ENCODE measurements around the gene GFAP.

GFAP gene

DNA sequence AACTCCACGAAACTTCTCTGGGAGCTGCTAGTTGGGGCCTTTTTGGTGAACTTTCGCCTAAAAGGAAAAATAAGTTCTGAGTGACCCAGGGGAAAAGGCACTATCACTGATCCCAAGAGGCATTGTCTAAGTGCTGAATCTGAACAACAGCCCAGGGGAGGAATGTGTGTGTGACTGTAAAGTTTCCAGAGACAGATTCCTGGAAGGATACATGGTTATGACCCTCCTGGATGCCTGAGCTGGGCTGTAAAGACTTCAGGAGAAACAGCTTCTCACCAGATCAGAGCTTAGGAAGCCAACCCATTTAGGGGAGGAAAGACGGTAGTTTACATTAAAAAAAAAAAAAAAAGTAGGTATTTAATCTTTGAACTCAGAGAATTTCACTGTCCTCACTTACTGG, 47.5 kb downstream of the GFAP start:
- H3K36me3 ChIP-seq: peaks cover 82% of the 10 kb centered on the region
- H3K4me3 ChIP-seq (ENCODE audit: low read depth, low read length): no peak overlapping the region
- TF ChIP-seq, protein P1, sequence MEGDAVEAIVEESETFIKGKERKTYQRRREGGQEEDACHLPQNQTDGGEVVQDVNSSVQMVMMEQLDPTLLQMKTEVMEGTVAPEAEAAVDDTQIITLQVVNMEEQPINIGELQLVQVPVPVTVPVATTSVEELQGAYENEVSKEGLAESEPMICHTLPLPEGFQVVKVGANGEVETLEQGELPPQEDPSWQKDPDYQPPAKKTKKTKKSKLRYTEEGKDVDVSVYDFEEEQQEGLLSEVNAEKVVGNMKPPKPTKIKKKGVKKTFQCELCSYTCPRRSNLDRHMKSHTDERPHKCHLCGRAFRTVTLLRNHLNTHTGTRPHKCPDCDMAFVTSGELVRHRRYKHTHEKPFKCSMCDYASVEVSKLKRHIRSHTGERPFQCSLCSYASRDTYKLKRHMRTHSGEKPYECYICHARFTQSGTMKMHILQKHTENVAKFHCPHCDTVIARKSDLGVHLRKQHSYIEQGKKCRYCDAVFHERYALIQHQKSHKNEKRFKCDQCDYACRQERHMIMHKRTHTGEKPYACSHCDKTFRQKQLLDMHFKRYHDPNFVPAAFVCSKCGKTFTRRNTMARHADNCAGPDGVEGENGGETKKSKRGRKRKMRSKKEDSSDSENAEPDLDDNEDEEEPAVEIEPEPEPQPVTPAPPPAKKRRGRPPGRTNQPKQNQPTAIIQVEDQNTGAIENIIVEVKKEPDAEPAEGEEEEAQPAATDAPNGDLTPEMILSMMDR (IDR thresholded peaks at IDR 0.05; ENCODE audit: low read depth, low read length): no peak

DNA sequence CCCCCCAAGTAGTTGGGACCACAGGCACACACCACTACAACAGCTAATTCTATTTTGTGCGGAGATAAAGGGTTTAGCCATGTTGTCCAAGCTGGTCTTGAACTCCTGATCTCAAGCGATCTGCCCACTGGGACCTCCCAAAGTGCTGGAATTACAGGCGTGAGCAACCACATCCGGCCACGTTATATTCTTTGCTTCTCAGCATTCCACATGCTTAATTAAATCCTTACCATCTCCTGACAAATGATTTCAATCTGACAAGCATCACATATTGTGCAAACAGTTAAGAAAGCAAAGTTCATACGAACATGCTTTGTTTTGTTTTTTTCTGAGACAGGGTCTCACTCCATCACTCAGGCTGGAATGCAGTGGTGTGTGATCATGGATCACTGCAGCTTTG, 49.4 kb downstream of the GFAP start:
- H3K9me3 ChIP-seq (ENCODE audit: severe bottlenecking): no peaks in the 10 kb centered on the region
- H3K27ac ChIP-seq: no peak overlapping the region
- peaks cover 78% of the 10 kb centered on the region for H3K36me3 ChIP-seq
- DNase-seq: no peak
- no peaks in the 10 kb centered on the region for H3K27me3 ChIP-seq (ENCODE audit: insufficient read depth, low read depth, severe bottlenecking)
- TF ChIP-seq, protein P1 (IDR thresholded peaks at IDR 0.05; ENCODE audit: low read depth, low read length): no peak
- H3K4me3 ChIP-seq (ENCODE audit: low read depth, low read length): no peak overlapping the region

More for the DNA sequence above, 47.5 kb downstream of the GFAP start:
- no peaks in the 10 kb centered on the region for H3K27me3 ChIP-seq (ENCODE audit: insufficient read depth, low read depth, severe bottlenecking)
- H3K9me3 ChIP-seq (ENCODE audit: severe bottlenecking): no peaks in the 10 kb centered on the region
- DNase-seq: no peak
- no peak overlapping the region for H3K27ac ChIP-seq

- TF ChIP-seq, protein P1 (IDR thresholded peaks at IDR 0.05; ENCODE audit: low read depth, low read length): peak; percentile 81
- H3K36me3 ChIP-seq: peaks cover 80% of the 10 kb centered on the region
- H3K27ac ChIP-seq: no peak overlapping the region
- no peak overlapping the region for H3K4me3 ChIP-seq (ENCODE audit: low read depth, low read length)
- peak; percentile 81 for DNase-seq
- H3K9me3 ChIP-seq (ENCODE audit: severe bottlenecking): no peaks in the 10 kb centered on the region
- no peaks in the 10 kb centered on the region for H3K27me3 ChIP-seq (ENCODE audit: insufficient read depth, low read depth, severe bottlenecking)
These were observed 50.1 kb downstream of the GFAP start for GRCh38 chr17:44865231-44865660.

- peaks cover 80% of the 10 kb centered on the region for H3K36me3 ChIP-seq
- H3K27me3 ChIP-seq (ENCODE audit: insufficient read depth, low read depth, severe bottlenecking): no peaks in the 10 kb centered on the region
- no peak overlapping the region for H3K27ac ChIP-seq
- H3K4me3 ChIP-seq (ENCODE audit: low read depth, low read length): no peak overlapping the region
- DNase-seq: no peak
- TF ChIP-seq, protein P1 (IDR thresholded peaks at IDR 0.05; ENCODE audit: low read depth, low read length): no peak
- no peaks in the 10 kb centered on the region for H3K9me3 ChIP-seq (ENCODE audit: severe bottlenecking)
These were observed 50.5 kb downstream of the GFAP start for GRCh38 chr17:44864831-44865230.

GRCh38 chr17:44863061-44863918, 52.0 kb downstream of the GFAP start:
- Histone ChIP-seq H3K9me3 (ENCODE audit: severe bottlenecking) (no peaks in the 10 kb centered on the region), H3K4me3 (ENCODE audit: low read depth, low read length) (no peak overlapping the region), H3K27ac (no peak overlapping the region), H3K36me3 (peaks cover 80% of the 10 kb centered on the region), H3K27me3 (ENCODE audit: insufficient read depth, low read depth, severe bottlenecking) (no peaks in the 10 kb centered on the region)
- TF ChIP-seq, protein P1 (IDR thresholded peaks at IDR 0.05; ENCODE audit: low read depth, low read length): no peak
- no peak for DNase-seq

Data from WERI-Rb-1 (cell line).